AG09309 (cell line): ENCODE measurements around the gene SYNCRIP.

ENCODE experiments used
- DNase-seq: peaks from one replicate; pipeline ENCODE4 v3.0.0-alpha.2; 2010; ENCODE audit warnings: low read depth
- H3K4me3 ChIP-seq: 2 replicates; pipeline ENCODE4 v1.5.1; 2011; ENCODE audit warnings: mild to moderate bottlenecking, low read depth, low read length, moderate library complexity; ENCODE audit not compliant: control insufficient read depth
- CTCF ChIP-seq: IDR thresholded peaks from 2 replicates; pipeline ENCODE4 v1.5.1; 2011; ENCODE audit warnings: mild to moderate bottlenecking, low read depth, low read length, inconsistent platforms; ENCODE audit not compliant: insufficient read depth, control insufficient read depth; ENCODE audit errors: missing control alignments

Gene SYNCRIP

GRCh38 chr6:85680388-85680787 is 37.7 kb upstream of the SYNCRIP start:
- TF ChIP-seq CTCF: no peak
- H3K4me3 ChIP-seq: no peak overlapping the region; the same call in 1 of the 2 replicates
- no peak for DNase-seq

GRCh38 chr6:85679445-85680123 is 36.9 kb upstream of the SYNCRIP start:
- TF ChIP-seq CTCF: no peak
- peak overlapping the region; percentile 62 for H3K4me3 ChIP-seq
- DNase-seq: no peak

- no peak for TF ChIP-seq CTCF
- DNase-seq: peak; percentile 96
- H3K4me3 ChIP-seq: peak overlapping the region; percentile 94
Observed at GRCh38 chr6:85678602-85679444, 36.1 kb upstream of the SYNCRIP start.

GRCh38 chr6:85678026-85678601 is 35.4 kb upstream of the SYNCRIP start:
- H3K4me3 ChIP-seq: peak overlapping the region; percentile 94
- no peak for TF ChIP-seq CTCF
- no peak for DNase-seq

GRCh38 chr6:85677234-85677956 is 34.7 kb upstream of the SYNCRIP start:
- peak overlapping the region; percentile 94 for H3K4me3 ChIP-seq
- no peak for TF ChIP-seq CTCF
- no peak for DNase-seq

GRCh38 chr6:85676086-85676729 is 33.5 kb upstream of the SYNCRIP start:
- DNase-seq: no peak
- H3K4me3 ChIP-seq: peak overlapping the region; percentile 94
- TF ChIP-seq CTCF: no peak
